ENCODE results near the gene FBN2. TPM values are rescaled to one million over a fixed set of nuclear protein-coding genes. Genes with fewer than 3 reads are reported as not detected.

The FBN2 gene
- total and polyA plus RNA-seq, 2 of the 4 experiments (the other 2 are of a cell fraction), result 26.7 to 69.0 TPM

DNA sequence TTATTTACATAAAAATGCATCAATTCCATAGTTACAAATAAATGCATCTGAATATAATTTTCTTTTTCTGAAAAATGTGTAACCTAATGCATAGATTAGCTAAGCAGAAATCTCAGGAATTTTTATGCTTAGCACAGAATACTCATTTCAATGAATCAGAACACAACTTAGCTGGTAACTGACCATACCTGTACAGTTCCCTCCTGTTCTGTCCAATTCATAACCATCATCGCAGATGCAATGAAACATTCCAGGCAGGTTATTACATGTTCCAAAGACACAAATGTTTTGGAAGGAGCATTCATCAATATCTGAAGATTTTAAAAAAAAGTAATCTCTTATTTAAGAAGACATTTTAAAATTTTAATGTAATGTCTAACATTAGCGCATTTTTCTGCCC lies 219.4 kb downstream of the FBN2 start:
- H3K27ac ChIP-seq (ENCODE audit: insufficient read depth, low read length), result no peak overlapping the region
- no peak overlapping the region for H2AFZ ChIP-seq (replicated peaks; ENCODE audit: low read length, poor library complexity)
- no peaks in the 10 kb centered on the region for H3K79me1 ChIP-seq (ENCODE audit: low read depth in 1 of 2, low read length in 2 of 2)
- no peak overlapping the region for H3K14ac ChIP-seq (replicated peaks; ENCODE audit: low read depth, low read length)
- no peak overlapping the region for H4K8ac ChIP-seq (ENCODE audit: low read depth in 2 of 2, low read length in 2 of 2)
- dilution Hi-C loops (cut with HindIII; ENCODE audit: low sequenced_read_pairs, unreplicated experiment) (no loop called here), intact Hi-C loops (cut with micrococcal nuclease) (no loop called here), in situ Hi-C loops (cut with MboI; ENCODE audit: low sequenced_read_pairs) (no loop called here)
- no peak for ATAC-seq (ENCODE audit: low read depth)
- DNase-seq, result no peak
- H3K18ac ChIP-seq (ENCODE audit: low read depth, low read length), result no peak overlapping the region
- H3K4me1 ChIP-seq (ENCODE audit: control insufficient read depth, insufficient read depth, low read length), result no peaks in the 10 kb centered on the region
- peaks cover 3% of the 10 kb centered on the region; the same call in 1 of the 2 replicates for H3K9me1 ChIP-seq (ENCODE audit: insufficient read depth, low read length)
- no TSS peak for BruUV-seq (replicated peaks)
- no peak overlapping the region for H2BK5ac ChIP-seq (ENCODE audit: low read depth, low read length, poor library complexity, severe bottlenecking)
- no peaks in the 10 kb centered on the region for H3K9me3 ChIP-seq (ENCODE audit: control insufficient read depth, insufficient read depth, low read length)
- no peak for TF ChIP-seq POLR2A (IDR thresholded peaks at IDR 0.05; ENCODE audit: low read depth, low read length)
- TF ChIP-seq NFE2L2 (IDR thresholded peaks at IDR 0.05; ENCODE audit: low read depth, low read length), result no peak
- no peak for TF ChIP-seq MAFK (IDR thresholded peaks at IDR 0.05; ENCODE audit: low read depth, low read length)
- H3K4me2 ChIP-seq (ENCODE audit: low read depth, low read length), result no peak overlapping the region
- no peaks in the 10 kb centered on the region for H4K20me1 ChIP-seq (ENCODE audit: insufficient read depth, low read length)
- ChIA-PET CTCF (interaction anchor here (0.6 kb wide), 1 partner anchor 14 kb away, joined by 3 read pairs; no protein-coding TSS in a partner anchor), POLR2A (ENCODE audit: unreplicated experiment) (no interaction called here)
- no peak overlapping the region for H2BK20ac ChIP-seq (ENCODE audit: low read depth, low read length)
- no CpG with 5 or more reads among the region's 2 CpGs for WGBS, 2 experiments (ENCODE audit: extremely low coverage in 2 of 2, insufficient read length in 1 of 2)
- H4K5ac ChIP-seq (ENCODE audit: low read depth, low read length), result no peak overlapping the region
- no peak overlapping the region for H3K9ac ChIP-seq (ENCODE audit: low read depth, low read length)
- H3K23ac ChIP-seq (ENCODE audit: low read depth, low read length), result no peak overlapping the region
- no peak overlapping the region for H2BK15ac ChIP-seq (ENCODE audit: low read depth, low read length)
- H3K36me3 ChIP-seq (ENCODE audit: control insufficient read depth, insufficient read depth, low read length), result peaks cover 8% of the 10 kb centered on the region
- no peaks in the 10 kb centered on the region for H3K27me3 ChIP-seq (ENCODE audit: control insufficient read depth, insufficient read depth, low read length)
- no peak overlapping the region for H2BK120ac ChIP-seq (ENCODE audit: low read depth, low read length)
- H3K4ac ChIP-seq (ENCODE audit: low read depth, low read length), result no peak overlapping the region
- H2AK5ac ChIP-seq (ENCODE audit: low read depth, low read length), result no peak overlapping the region
- H4K91ac ChIP-seq (ENCODE audit: insufficient read depth, low read depth, low read length), result no peak overlapping the region
- H2AK9ac ChIP-seq (replicated peaks; ENCODE audit: low read depth, low read length, poor library complexity), result no peak overlapping the region
- no peak overlapping the region for H3K56ac ChIP-seq (ENCODE audit: extremely low read depth, insufficient read depth, low read length)
- H3K4me3 ChIP-seq (ENCODE audit: insufficient read depth, low read depth, low read length), result no peak overlapping the region
